HG03064 (cell line): ENCODE data around the gene TMEM170B.

Experiments
- ATAC-seq: cut with Tn5 transposase; IDR thresholded peaks from one replicate; pipeline ENCODE4 v1.9.1; 2021; ENCODE audit warnings: low read depth; ENCODE audit not compliant: unreplicated experiment

Gene TMEM170B

GRCh38 chr6:11609324-11610071, 71.9 kb downstream of the TMEM170B start:
- no peak for ATAC-seq

GRCh38 chr6:11613336-11613735, 75.8 kb downstream of the TMEM170B start:
- no peak for ATAC-seq

- ATAC-seq = no peak
Observed at GRCh38 chr6:11613858-11614257, 76.3 kb downstream of the TMEM170B start.

- ATAC-seq = no peak
Observed at GRCh38 chr6:11614534-11615213, 77.1 kb downstream of the TMEM170B start.

- no peak for ATAC-seq
Observed at GRCh38 chr6:11615214-11615602, 77.7 kb downstream of the TMEM170B start.

GRCh38 chr6:11616200-11616611, 78.7 kb downstream of the TMEM170B start:
- ATAC-seq = no peak

- no peak for ATAC-seq
Observed at GRCh38 chr6:11618533-11618932, 81.0 kb downstream of the TMEM170B start.

GRCh38 chr6:11621119-11621518, 83.6 kb downstream of the TMEM170B start:
- ATAC-seq = no peak

GRCh38 chr6:11622156-11622555, 84.6 kb downstream of the TMEM170B start:
- ATAC-seq = no peak

GRCh38 chr6:11623272-11623671, 85.7 kb downstream of the TMEM170B start:
- no peak for ATAC-seq

- no peak for ATAC-seq
Observed at GRCh38 chr6:11625302-11625701, 87.8 kb downstream of the TMEM170B start.

GRCh38 chr6:11626356-11626755, 88.8 kb downstream of the TMEM170B start:
- ATAC-seq = no peak

GRCh38 chr6:11628562-11628961, 91.0 kb downstream of the TMEM170B start:
- no peak for ATAC-seq

- ATAC-seq = no peak
Observed at GRCh38 chr6:11631008-11631407, 93.5 kb downstream of the TMEM170B start.

- ATAC-seq = no peak
Observed at GRCh38 chr6:11631539-11631938, 94.0 kb downstream of the TMEM170B start.

- ATAC-seq = no peak
Observed at GRCh38 chr6:11632231-11632630, 94.7 kb downstream of the TMEM170B start.

- no peak for ATAC-seq
Observed at GRCh38 chr6:11632795-11633511, 95.4 kb downstream of the TMEM170B start.
